Common myeloid progenitor, CD34-positive (primary cell): ENCODE measurements around the gene HEATR1.

ENCODE experiments used
- CTCF ChIA-PET: fragments of 350-600 bp; sonication (Branson Sonifier 250); formaldehyde crosslinking; loops from one replicate; lab custom pipeline; 2021; ENCODE audit warnings: antibody characterized with exemption; lab: Charles Lee
- POLR2A ChIA-PET: fragments of 350-600 bp; sonication (Branson Sonifier 250); formaldehyde crosslinking; loops from one replicate; lab custom pipeline; 2021; ENCODE audit warnings: antibody characterized with exemption; lab: Charles Lee
- DNase-seq, 3 donors: peaks; one replicate each; pipeline versions ENCODE4 v3.0.0 to v3.0.0-alpha.2; 2013
- H3K27ac ChIP-seq, 2 experiments: 1 replicate in 1 of 2; 2 replicates in 1 of 2; pipeline ENCODE4 v1.7.0; 2013; ENCODE audit warnings: inconsistent platforms in 2 of 2, low read length in 2 of 2, mild to moderate bottlenecking in 2 of 2, low read depth in 1 of 2, moderate library complexity in 1 of 2; ENCODE audit not compliant: severe bottlenecking in 2 of 2, insufficient read depth in 1 of 2, poor library complexity in 1 of 2
- H3K27me3 ChIP-seq, 5 experiments: replicated peaks in 2 of 5; 1 replicate in 3 of 5; 2 replicates in 2 of 5; pipeline versions ENCODE4 v1.6.1 to v1.7.0; 2013; ENCODE audit warnings: low read length in 4 of 5, mild to moderate bottlenecking in 2 of 5, moderate library complexity in 2 of 5, inconsistent platforms in 1 of 5; ENCODE audit not compliant: insufficient read depth in 5 of 5, control insufficient read depth in 4 of 5
- H3K36me3 ChIP-seq, 4 experiments: 1 replicate in 2 of 4; 2 replicates in 2 of 4; pipeline versions ENCODE4 v1.6.1 to v1.7.0; 2013; ENCODE audit warnings: low read length in 3 of 4, control low read depth in 1 of 4, mild to moderate bottlenecking in 1 of 4; ENCODE audit not compliant: control insufficient read depth in 4 of 4, insufficient read depth in 4 of 4
- H3K4me1 ChIP-seq, 4 experiments: 1 replicate in 3 of 4; 2 replicates in 1 of 4; pipeline versions ENCODE4 v1.6.1 to v1.7.1; 2013; ENCODE audit warnings: low read length in 3 of 4, mild to moderate bottlenecking in 3 of 4, control low read depth in 1 of 4, inconsistent platforms in 1 of 4, moderate library complexity in 1 of 4; ENCODE audit not compliant: control insufficient read depth in 4 of 4, insufficient read depth in 4 of 4; ENCODE audit errors: control extremely low read depth in 1 of 4
- H3K4me3 ChIP-seq, 7 experiments: 1 replicate in 4 of 7; 2 replicates in 3 of 7; pipeline versions ENCODE4 v1.5.1 to v1.7.0; 2013; ENCODE audit warnings: mild to moderate bottlenecking in 7 of 7, low read length in 6 of 7, moderate library complexity in 6 of 7, inconsistent platforms in 2 of 7, low read depth in 2 of 7, control low read depth in 1 of 7; ENCODE audit not compliant: insufficient read depth in 4 of 7, control insufficient read depth in 1 of 7; ENCODE audit errors: extremely low read depth in 1 of 7
- H3K9me3 ChIP-seq, 5 experiments: 1 replicate in 4 of 5; 2 replicates in 1 of 5; pipeline versions ENCODE4 v1.6.1 to v1.7.1; 2013; ENCODE audit warnings: low read length in 4 of 5, mild to moderate bottlenecking in 2 of 5, inconsistent platforms in 1 of 5, low read depth in 1 of 5, moderate library complexity in 1 of 5; ENCODE audit not compliant: control insufficient read depth in 4 of 5, insufficient read depth in 2 of 5; ENCODE audit errors: control extremely low read depth in 1 of 5
- WGBS: methylation state at CpG from one replicate; pipeline ENCODE4 v1.1.5; 2013; ENCODE audit not compliant: insufficient coverage; 5-methylcytosine and 5-hydroxymethylcytosine counted together

Gene HEATR1

DNA sequence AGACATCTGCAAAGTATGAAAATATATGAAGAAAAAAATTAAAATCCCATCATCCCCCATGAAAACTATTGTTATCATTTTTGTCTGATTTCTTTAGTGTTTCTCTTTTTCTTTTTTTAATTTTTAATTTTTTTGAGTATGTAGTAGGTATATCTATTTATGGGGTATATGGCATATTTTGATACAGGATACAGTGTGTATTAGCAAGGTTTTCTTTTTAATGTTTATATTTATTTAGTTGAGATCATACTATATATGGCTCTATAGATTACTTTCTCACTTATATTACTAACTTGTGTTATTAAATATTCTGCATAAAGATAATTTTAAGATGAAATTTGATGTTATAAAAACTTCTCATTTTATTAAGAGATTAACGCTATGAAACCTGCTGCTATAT lies 69.1 kb downstream of the HEATR1 start:
- Histone ChIP-seq H3K9me3 (no peaks in the 10 kb centered on the region), H3K4me3 (no peak overlapping the region), H3K27me3 (no peaks in the 10 kb centered on the region), H3K4me1 (peaks cover 0 to 5% (median 4%) of the 10 kb centered on the region in 4 experiments), H3K36me3 (peaks cover 9 to 57% (median 47%) of the 10 kb centered on the region in 4 experiments), H3K27ac (no peak overlapping the region)
- CTCF ChIA-PET: interaction anchor here (1.3 kb wide), 1 partner anchor 9 kb away, joined by 3 read pairs; no protein-coding TSS in a partner anchor
- DNase-seq: no peak
- POLR2A ChIA-PET: no interaction called here
- no CpG with 5 or more reads among the region's 1 CpG for WGBS

DNA sequence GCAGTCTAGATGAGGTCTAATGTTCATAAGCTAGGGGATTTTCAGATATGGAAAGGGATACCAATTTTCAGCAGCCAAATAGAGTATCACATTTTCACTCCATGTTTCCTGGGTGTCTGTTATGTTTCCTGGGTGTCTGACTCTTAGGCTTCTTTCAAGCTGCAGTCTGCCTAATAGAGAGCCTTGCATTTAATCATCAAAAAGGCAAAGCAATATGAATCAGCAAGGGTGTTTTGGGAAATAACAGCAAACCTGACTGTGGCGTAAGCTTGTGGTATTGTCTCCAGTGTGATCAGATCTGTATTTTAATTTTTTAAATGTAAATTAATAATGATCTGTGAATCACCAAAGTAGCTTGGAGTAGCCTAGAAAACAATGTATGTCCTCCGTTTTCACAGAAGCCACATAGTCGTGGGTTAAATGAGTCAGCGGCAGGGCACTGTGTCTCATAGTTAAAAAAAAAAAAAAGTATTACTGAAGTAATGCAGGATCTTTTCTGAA lies 70.1 kb downstream of the HEATR1 start:
- H3K27ac ChIP-seq: no peak overlapping the region
- no peaks in the 10 kb centered on the region for H3K27me3 ChIP-seq
- H3K4me1 ChIP-seq: peaks cover 0 to 5% (median 4%) of the 10 kb centered on the region in 4 experiments
- POLR2A ChIA-PET: no interaction called here
- 81% methylated on average over 4 of the region's 4 CpGs for WGBS
- CTCF ChIA-PET: interaction anchor here (1.0 to 1.4 kb wide), 4 partner anchors 8 to 422 kb away, joined by 3 to 5 read pairs (median 3); no protein-coding TSS in a partner anchor
- H3K4me3 ChIP-seq: no peak overlapping the region
- peak in 2 of 3 donors; percentile 34 to 38 for DNase-seq
- H3K9me3 ChIP-seq: no peaks in the 10 kb centered on the region
- H3K36me3 ChIP-seq: peaks cover 7 to 49% (median 37%) of the 10 kb centered on the region in 4 experiments

DNA sequence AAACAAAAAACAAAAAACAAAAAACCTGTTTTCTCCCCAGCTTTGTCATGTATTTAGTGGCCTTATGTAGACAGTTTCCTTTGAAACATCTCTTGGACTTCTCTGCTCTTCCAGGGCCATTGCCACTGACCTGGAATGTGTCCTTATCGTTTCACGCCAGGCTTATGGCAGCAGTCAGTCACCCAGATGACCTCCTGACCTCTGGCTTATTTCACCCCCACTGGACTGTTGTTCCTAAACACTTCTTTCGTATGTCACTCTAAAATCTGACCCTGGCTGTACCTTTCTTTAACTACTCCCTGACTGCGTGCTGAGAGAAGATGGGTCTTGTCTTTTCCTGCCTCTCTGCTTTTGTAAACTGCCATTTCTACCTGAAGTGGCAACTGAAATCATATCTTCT lies 71.5 kb downstream of the HEATR1 start:
- POLR2A ChIA-PET: no interaction called here
- Histone ChIP-seq H3K9me3 (no peaks in the 10 kb centered on the region), H3K27me3 (no peaks in the 10 kb centered on the region), H3K27ac (peak overlapping the region in 1 of 2 experiments; percentile 16), H3K4me1 (peaks cover 0 to 5% (median 4%) of the 10 kb centered on the region in 4 experiments), H3K36me3 (peaks cover 5 to 37% (median 29%) of the 10 kb centered on the region in 4 experiments), H3K4me3 (no peak overlapping the region)
- WGBS: 100% methylated on average over 4 of the region's 4 CpGs
- no peak for DNase-seq
- CTCF ChIA-PET: no interaction called here

DNA sequence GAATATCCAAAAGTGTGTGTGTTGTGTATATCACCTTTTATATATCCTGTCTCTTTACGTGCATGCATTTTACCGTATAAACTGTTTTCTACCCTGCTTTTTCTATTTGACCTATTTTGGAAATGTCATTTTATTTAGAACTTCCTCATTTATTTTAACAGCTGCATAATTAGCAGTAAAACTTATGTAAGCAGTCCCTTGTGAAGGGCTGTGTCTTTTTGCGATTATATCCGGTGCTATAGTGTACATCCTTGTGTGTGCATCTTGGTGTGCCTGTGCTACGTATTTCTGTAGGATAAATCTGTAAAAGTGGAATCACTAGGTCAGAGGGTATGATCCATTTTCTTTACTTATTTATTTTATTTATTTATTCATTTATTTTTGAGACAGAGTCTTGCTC lies 73.4 kb downstream of the HEATR1 start:
- DNase-seq: peak in 2 of 3 donors; percentile 36 to 46
- no CpG with 5 or more reads among the region's 5 CpGs for WGBS
- H3K4me3 ChIP-seq: no peak overlapping the region
- ChIA-PET POLR2A (no interaction called here), CTCF (no interaction called here)
- no peaks in the 10 kb centered on the region for H3K27me3 ChIP-seq
- peaks cover 0 to 5% (median 4%) of the 10 kb centered on the region in 4 experiments for H3K4me1 ChIP-seq
- no peaks in the 10 kb centered on the region for H3K9me3 ChIP-seq
- H3K36me3 ChIP-seq: peaks cover 12 to 42% (median 25%) of the 10 kb centered on the region in 4 experiments
- no peak overlapping the region for H3K27ac ChIP-seq

DNA sequence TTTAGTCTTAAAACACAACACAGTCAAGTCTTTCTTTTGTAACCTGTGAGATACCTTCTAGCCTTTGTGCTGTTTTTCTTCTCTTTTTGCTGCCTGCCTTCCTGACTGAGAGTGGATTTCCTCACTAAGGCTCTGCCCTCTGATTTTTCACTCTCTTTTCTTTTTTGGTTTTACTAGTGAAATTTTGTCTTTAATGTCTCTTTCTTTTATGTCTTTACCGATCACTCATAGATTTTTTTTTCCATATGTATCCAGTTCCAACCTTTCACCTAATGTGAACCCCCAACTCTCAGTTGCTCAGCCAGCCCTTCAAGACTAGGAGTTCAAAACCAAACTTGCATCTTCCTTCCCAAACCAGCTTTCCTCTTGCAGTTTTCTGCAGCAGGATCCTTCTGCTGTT lies 74.0 kb downstream of the HEATR1 start:
- POLR2A ChIA-PET: no interaction called here
- Histone ChIP-seq H3K4me3 (no peak overlapping the region), H3K9me3 (no peaks in the 10 kb centered on the region)

DNA sequence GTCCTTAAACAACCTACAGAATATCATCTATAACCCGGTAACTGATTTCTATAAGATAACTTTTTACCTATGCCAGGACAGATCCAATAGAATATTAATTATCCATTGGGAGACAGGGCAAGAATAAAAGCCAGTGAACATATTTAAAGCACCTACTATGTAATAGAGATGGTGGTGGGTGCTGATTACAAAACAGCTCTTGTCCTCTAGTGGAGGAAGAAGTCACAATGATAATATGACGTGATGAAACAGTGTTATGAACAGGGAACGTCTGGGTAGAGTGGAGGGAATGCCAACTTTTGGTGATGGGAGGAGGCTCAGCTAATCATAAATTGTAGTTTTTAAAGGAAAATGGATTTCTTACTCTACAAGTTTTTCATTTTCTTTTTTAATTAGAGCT lies 78.2 kb downstream of the HEATR1 start:
- Histone ChIP-seq H3K27me3 (no peaks in the 10 kb centered on the region), H3K9me3 (no peaks in the 10 kb centered on the region), H3K36me3 (peaks cover 0 to 21% (median 14%) of the 10 kb centered on the region in 4 experiments), H3K4me1 (peaks cover 7 to 25% (median 17%) of the 10 kb centered on the region in 4 experiments), H3K4me3 (no peak overlapping the region), H3K27ac (no peak overlapping the region)
- ChIA-PET POLR2A (no interaction called here), CTCF (interaction anchor here (0.8 to 1.8 kb wide), 3 partner anchors 8 to 12 kb away, joined by 3 to 4 read pairs (median 3); no protein-coding TSS in a partner anchor)
- no peak for DNase-seq
- 83% methylated on average over 2 of the region's 3 CpGs for WGBS

More for the DNA sequence above, 74.0 kb downstream of the HEATR1 start:
- H3K4me1 ChIP-seq: peaks cover 0 to 7% (median 5%) of the 10 kb centered on the region in 4 experiments
- peaks cover 6 to 38% (median 23%) of the 10 kb centered on the region in 4 experiments for H3K36me3 ChIP-seq
- 100% methylated on average over 1 of the region's 1 CpG for WGBS
- no peak overlapping the region for H3K27ac ChIP-seq
- CTCF ChIA-PET: no interaction called here
- DNase-seq: no peak
- H3K27me3 ChIP-seq: no peaks in the 10 kb centered on the region

DNA sequence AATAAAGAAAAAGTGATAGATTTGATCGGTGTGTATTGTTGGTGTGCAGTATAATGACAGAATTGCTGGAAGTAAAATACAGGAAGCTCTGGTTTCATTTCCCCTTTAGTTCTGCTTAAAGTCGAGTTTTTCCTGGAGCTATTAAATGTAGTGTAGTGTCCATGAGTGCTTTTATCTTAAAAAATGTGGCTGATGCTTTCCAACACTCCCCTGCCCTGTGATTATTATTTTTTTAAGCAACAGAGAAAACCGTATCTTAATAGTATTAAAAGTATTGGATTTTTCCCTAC lies 79.5 kb downstream of the HEATR1 start:
- POLR2A ChIA-PET: no interaction called here
- H3K27me3 ChIP-seq: no peaks in the 10 kb centered on the region
- H3K36me3 ChIP-seq: peaks cover 0 to 21% (median 14%) of the 10 kb centered on the region in 4 experiments
- H3K4me1 ChIP-seq: peaks cover 7 to 21% (median 12%) of the 10 kb centered on the region in 4 experiments
- peak overlapping the region; percentile 61 to 83 for H3K27ac ChIP-seq
- no peak for DNase-seq
- H3K9me3 ChIP-seq: no peaks in the 10 kb centered on the region
- CTCF ChIA-PET: interaction anchor here (0.9 to 1.1 kb wide), 2 partner anchors 9 to 80 kb away, joined by 3 read pairs; partner anchors contain the start of gene HEATR1
- WGBS: 0% methylated on average over 1 of the region's 3 CpGs
- H3K4me3 ChIP-seq: peak overlapping the region in 6 of 7 experiments; percentile 92 to 99 (median 94)
